ENCODE measurements around the gene UQCC3.

DNA sequence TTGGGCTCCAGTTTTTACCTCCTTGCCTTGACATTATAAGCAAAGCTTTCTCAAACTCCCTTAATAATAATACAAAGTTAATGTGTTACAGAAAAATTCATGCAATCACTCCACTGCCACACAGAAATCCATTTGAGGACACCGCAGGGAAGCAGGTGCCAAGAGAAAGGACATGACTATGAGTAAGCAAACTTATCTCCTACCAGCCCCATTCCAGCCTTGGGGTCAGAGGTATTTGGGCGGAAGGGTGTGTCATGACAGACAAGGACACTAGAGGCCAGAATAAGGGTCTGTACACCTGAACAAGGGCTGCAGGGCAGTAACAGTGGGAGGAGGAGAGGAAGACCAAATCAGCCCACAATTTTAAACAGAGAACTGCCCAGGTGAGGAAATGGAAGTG lies 41.9 kb downstream of the UQCC3 start:
- TF ChIP-seq CTCF (IDR thresholded peaks at IDR 0.05) (no peak), POLR2A (IDR thresholded peaks at IDR 0.05) (no peak)
